Activated CD8-positive, alpha-beta T cell treated with anti-CD3 and anti-CD28 coated beads, Interleukin-2, amount 10 ng/mL, durations not matched to agents 7 days and 5 days (primary cell): Measurements from ENCODE around the gene ADK. TPM values are rescaled to one million over a fixed set of nuclear protein-coding genes. Genes with fewer than 3 reads are reported as not detected.

Experiments
- ATAC-seq: fragments of 150-1000 bp; cut with Tn5 transposase; one replicate; pipeline ENCODE4 v1.10.0; 2021; ENCODE audit warnings: moderate library complexity
- CTCF ChIA-PET: fragments of 350-600 bp; sonication (Branson Sonifier 250); formaldehyde crosslinking; loops from one replicate; lab custom pipeline; 2021; ENCODE audit warnings: antibody characterized with exemption; lab: Charles Lee
- POLR2A ChIA-PET: fragments of 350-600 bp; sonication (Branson Sonifier 250); formaldehyde crosslinking; loops from one replicate; lab custom pipeline; 2021; ENCODE audit warnings: antibody characterized with exemption; lab: Charles Lee
- DNase-seq: peaks from one replicate; pipeline ENCODE4 v3.0.0-alpha.2; 2020
- H3K27ac Mint-ChIP-seq: one replicate; pipeline ENCODE4 v1.8.0; 2021; ENCODE audit warnings: mild to moderate bottlenecking, mixed read lengths
- H3K27me3 Mint-ChIP-seq: one replicate; pipeline ENCODE4 v1.8.0; 2021; ENCODE audit warnings: low read depth, mixed read lengths
- H3K36me3 Mint-ChIP-seq: one replicate; pipeline ENCODE4 v1.8.0; 2021; ENCODE audit warnings: low read depth, mixed read lengths
- H3K4me1 Mint-ChIP-seq: one replicate; pipeline ENCODE4 v1.8.0; 2021; ENCODE audit warnings: low read depth, mixed read lengths
- H3K4me3 Mint-ChIP-seq: one replicate; pipeline ENCODE4 v1.8.0; 2021; ENCODE audit warnings: mild to moderate bottlenecking, mixed read lengths
- H3K9me3 Mint-ChIP-seq: one replicate; pipeline ENCODE4 v1.8.0; 2022; ENCODE audit warnings: mixed read lengths; ENCODE audit not compliant: insufficient read depth
- total RNA-seq, 2 experiments: library from RNA; stranded (reverse); gene quantifications; one replicate each; pipeline ENCODE4 v1.2.3, GENCODE V29; 2021

The ADK gene
- total RNA-seq, 2 experiments from 2014 or later: 40.2 to 42.1 TPM

DNA sequence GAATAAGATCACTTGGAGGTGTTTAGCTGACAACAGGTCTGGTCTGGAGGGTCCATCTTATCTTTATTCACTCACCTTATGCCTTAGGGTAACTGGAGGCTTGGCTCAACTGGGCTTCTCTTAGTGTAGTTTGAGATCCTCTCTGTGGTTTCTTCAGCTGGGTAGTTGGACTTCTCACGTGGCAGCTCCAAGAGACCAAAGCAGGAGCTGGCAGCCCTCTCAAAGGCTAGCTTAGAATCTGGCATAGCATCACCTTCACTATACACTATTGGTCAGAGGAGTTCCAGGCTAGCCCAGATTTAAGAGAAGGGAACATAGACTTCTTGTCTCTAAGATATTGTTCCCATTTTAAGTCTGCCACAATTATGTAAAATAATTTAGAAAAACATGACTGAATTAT, 16.4 kb downstream of the ADK start:
- Mint-ChIP-seq H3K9me3 (no peaks in the 10 kb centered on the region), H3K36me3 (peaks cover 3% of the 10 kb centered on the region), H3K27ac (no peak overlapping the region), H3K4me1 (peaks cover 35% of the 10 kb centered on the region), H3K27me3 (no peaks in the 10 kb centered on the region), H3K4me3 (no peak overlapping the region)
- ChIA-PET POLR2A (interaction anchor here (0.9 to 2.5 kb wide), 3 partner anchors 9 to 17 kb away, joined by 3 to 10 read pairs (median 5); partner anchors contain the start of genes ADK and AP3M1), CTCF (interaction anchor here (1.4 to 2.0 kb wide), 3 partner anchors 10 to 67 kb away, joined by 4 to 11 read pairs (median 4); no protein-coding TSS in a partner anchor)
- no peak for DNase-seq
- no peak for ATAC-seq

DNA sequence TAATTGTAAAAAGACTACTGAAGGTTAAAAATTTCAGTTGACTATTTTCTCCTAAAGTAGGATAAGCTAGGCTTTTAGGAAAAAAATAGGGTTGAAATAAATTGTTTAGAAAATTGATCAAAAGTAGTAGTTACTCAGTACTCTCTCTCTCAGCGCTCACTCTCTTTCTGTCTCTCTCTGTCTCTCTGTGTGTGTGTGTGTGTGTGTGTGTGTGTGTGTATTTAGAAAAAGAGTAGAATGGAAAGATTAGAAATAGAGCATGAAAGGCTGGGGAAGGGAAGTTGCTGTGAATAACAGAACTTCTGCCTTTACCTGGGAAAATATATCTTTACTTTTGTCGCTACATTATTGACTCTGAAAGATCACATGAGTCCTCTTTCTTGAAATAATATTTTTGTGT, 20.6 kb downstream of the ADK start:
- POLR2A ChIA-PET: interaction anchor here (0.6 to 0.9 kb wide), 2 partner anchors 21 to 162 kb away, joined by 3 read pairs; partner anchors contain the start of genes ADK and AP3M1
- Mint-ChIP-seq H3K9me3 (no peaks in the 10 kb centered on the region), H3K4me3 (no peak overlapping the region), H3K27me3 (no peaks in the 10 kb centered on the region), H3K36me3 (peaks cover 1% of the 10 kb centered on the region), H3K4me1 (peaks cover 27% of the 10 kb centered on the region), H3K27ac (no peak overlapping the region)
- ATAC-seq (no peak), DNase-seq (no peak)
- CTCF ChIA-PET: interaction anchor here (0.7 to 0.8 kb wide), 2 partner anchors 14 to 20 kb away, joined by 4 read pairs; partner anchors contain the start of gene ADK

DNA sequence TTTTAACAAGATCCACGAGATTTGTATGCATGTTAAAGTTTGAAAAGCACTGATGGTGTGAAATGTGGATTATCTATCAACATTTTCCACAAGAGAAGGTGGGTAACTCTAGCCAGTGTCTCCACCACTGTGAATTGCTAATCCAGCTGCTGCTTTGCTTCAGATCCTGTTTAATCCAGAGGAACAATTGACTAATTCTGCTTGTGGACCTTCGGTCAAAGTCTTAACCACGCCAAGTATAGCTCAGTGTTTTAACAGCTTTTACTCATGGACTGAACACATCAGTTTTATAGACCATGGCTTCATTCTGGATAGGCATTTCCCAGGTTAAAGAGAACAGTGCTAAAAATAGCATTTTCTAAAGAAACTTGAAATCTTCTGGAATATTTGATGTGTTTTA, 23.5 kb downstream of the ADK start:
- ChIA-PET POLR2A (interaction anchor here (0.6 kb wide), 1 partner anchor 208 kb away, joined by 3 read pairs; no protein-coding TSS in a partner anchor), CTCF (interaction anchor here (1.0 kb wide), 1 partner anchor 1056 kb away, joined by 3 read pairs; no protein-coding TSS in a partner anchor)
- no peaks in the 10 kb centered on the region for H3K27me3 Mint-ChIP-seq
- no peak overlapping the region for H3K4me3 Mint-ChIP-seq
- DNase-seq (no peak), ATAC-seq (no peak)
- H3K4me1 Mint-ChIP-seq: peaks cover 31% of the 10 kb centered on the region
- peaks cover 1% of the 10 kb centered on the region for H3K36me3 Mint-ChIP-seq
- H3K9me3 Mint-ChIP-seq: no peaks in the 10 kb centered on the region
- no peak overlapping the region for H3K27ac Mint-ChIP-seq

DNA sequence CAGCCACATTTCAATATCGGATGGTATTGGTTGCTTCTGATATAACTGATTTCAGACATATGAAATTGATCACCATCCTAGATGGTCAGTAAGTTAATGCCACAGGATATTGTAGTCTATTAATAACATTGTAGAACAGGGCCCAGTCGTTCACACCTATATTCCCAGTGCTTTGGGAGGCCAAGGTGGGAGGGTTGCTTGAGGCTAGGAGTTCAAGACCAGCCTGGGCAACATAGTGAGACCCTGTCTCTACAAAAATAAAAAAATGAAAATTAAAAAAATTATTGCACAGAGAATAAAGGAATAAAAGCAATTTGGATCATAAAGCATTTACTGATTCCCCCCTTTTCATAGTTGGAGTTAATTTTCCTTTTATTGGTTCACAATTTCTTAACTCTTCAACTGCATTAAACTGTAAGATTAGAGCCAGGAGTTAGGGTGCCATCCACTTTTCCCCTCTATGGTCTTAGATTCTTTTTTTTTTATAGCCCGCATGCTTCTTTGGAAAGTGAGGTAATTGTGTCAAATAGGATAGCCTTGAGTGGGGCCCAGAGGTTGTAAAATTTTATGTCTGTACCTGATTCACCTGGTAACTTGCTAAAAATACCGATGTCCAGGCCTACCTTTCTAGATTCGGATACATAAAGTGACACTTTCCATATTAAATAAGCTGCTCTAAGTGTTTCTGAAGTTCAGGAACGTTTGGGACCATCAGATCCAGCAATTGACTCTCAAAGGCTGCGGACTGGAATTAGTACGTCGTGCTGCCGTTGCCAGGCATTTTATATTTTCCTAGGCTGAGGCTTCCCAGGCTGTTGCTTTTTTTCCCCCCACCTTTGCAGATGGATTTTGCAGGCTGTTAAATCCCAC, 24.7 kb downstream of the ADK start:
- H3K9me3 Mint-ChIP-seq: no peaks in the 10 kb centered on the region
- ChIA-PET CTCF (interaction anchor here (0.7 to 1.0 kb wide), 2 partner anchors 29 to 1055 kb away, joined by 3 read pairs; no protein-coding TSS in a partner anchor), POLR2A (interaction anchor here (0.8 to 3.4 kb wide), 7 partner anchors 8 to 53 kb away, joined by 3 to 20 read pairs (median 4); partner anchors contain the start of genes ADK and AP3M1)
- H3K4me1 Mint-ChIP-seq: peaks cover 32% of the 10 kb centered on the region
- H3K36me3 Mint-ChIP-seq: peaks cover 1% of the 10 kb centered on the region
- H3K27me3 Mint-ChIP-seq: no peaks in the 10 kb centered on the region
- peak overlapping the region; percentile 91 for H3K4me3 Mint-ChIP-seq
- no peak for ATAC-seq
- DNase-seq: no peak
- peak overlapping the region; percentile 97 for H3K27ac Mint-ChIP-seq

DNA sequence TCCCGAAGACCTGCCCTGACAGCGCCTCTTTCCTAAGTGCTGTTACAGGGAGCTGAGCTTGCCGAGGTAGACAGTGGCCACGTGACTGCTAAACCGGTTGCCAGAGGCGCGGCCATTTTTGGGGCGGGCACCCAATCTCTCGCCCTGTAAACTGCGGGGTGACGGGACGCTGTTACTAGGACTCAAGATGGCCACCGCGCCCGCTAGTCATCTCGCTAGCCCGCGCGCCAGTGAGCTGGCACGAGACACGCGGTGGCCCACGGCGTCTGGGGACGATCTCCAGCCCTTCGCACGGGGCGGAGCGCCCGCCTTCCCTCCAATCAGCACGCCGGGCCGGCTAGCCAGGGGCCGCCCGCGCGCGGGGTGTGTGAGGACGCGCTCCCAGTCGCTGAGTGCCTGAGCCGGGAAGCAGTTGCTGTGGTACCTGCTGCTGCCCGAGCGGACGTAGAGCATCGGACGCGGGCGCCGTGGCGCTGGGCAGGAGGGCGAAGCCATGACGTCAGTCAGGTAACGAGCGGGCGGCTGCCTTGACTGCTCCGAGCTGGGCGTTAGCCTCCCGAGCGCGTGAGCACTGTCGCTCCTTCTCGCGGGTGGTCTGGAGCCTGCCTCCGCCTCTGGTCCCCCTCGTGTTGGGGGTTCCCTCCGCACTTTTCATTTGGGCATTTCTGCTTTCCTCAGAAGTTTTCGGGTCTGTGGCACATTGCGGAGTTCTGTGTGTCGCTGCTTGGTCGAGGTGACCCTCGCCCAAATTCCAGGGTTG, 25.5 kb downstream of the ADK start:
- CTCF ChIA-PET: interaction anchor here (0.7 kb wide), 1 partner anchor 30 kb away, joined by 3 read pairs; no protein-coding TSS in a partner anchor
- Mint-ChIP-seq H3K9me3 (no peaks in the 10 kb centered on the region), H3K36me3 (no peaks in the 10 kb centered on the region), H3K27ac (peak overlapping the region; percentile 97), H3K27me3 (no peaks in the 10 kb centered on the region), H3K4me1 (peaks cover 33% of the 10 kb centered on the region), H3K4me3 (peak overlapping the region; percentile 91)
- peak; percentile 96 for ATAC-seq
- DNase-seq: peak; percentile 98
- POLR2A ChIA-PET: interaction anchor here (0.5 to 3.4 kb wide), 8 partner anchors 9 to 475 kb away, joined by 3 to 20 read pairs (median 4); partner anchors contain the start of genes ADK and AP3M1

DNA sequence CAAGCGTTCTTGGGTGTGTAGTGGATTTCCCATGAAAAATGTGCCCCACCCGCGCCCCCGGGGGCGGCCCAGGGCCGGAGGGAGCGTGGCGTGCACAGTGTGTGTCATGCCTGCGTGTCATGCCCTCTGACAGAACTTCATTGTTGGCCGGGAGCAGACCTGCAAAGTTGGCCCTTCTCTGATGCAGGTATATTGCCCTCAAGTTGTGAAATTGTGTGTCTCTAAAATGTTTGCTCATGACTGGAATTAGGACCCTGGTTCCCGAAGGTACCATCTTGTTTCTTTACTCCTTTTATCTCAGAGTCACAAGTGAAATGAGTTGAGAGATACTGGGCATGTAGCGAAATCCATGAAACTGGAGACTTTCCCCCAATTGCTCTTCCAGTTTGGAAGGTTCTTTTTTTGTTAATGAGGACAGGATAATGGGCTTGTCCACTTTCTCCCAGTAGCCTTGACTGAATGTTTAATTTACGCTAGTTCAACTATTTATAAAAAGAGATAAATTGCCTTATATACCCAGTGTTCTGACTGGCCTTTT, 26.2 kb downstream of the ADK start:
- Mint-ChIP-seq H3K27me3 (no peaks in the 10 kb centered on the region), H3K4me1 (peaks cover 39% of the 10 kb centered on the region), H3K27ac (peak overlapping the region; percentile 97), H3K9me3 (no peaks in the 10 kb centered on the region), H3K4me3 (peak overlapping the region; percentile 91), H3K36me3 (no peaks in the 10 kb centered on the region)
- DNase-seq: peak; percentile 53
- POLR2A ChIA-PET: interaction anchor here (0.6 to 3.4 kb wide), 4 partner anchors 10 to 27 kb away, joined by 3 to 20 read pairs (median 10); partner anchors contain the start of genes ADK and AP3M1
- ATAC-seq: no peak
- CTCF ChIA-PET: interaction anchor here (0.8 to 2.1 kb wide), 6 partner anchors 12 to 237 kb away, joined by 3 to 11 read pairs (median 4); no protein-coding TSS in a partner anchor

DNA sequence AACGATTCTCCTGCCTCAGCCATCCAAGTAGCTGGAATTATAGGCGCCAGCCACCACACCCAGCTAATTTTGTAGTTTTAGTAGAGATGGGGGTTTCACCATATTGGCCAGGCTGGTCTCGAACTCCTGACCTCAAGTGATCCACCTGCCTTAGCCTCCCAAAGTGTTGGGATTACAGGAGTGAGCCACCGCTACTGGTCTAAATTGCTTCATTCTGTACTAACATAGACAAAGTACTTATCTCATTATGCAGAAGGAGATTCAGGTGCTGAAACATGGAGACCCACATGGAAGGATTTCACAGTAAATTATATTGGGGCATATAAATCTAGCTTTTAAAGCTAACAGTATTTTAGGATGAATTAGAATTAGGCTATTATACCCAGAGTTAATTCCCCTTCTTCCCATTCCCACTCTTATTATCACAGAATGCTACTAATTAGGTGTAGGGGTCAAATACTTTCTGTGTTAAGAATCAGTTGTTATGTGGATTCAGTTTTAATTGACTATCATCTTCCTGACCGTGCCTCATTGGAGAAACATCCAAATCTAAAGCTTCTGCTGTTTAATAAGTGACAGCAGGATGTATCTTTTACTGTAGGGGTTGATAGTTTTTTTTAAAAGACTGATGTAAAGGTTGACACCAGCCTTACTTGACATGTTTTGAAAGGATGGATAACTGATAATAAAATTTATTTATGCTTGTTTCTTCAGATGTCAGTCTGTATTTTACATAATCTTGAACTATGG, 27.2 kb downstream of the ADK start:
- Mint-ChIP-seq H3K27me3 (no peaks in the 10 kb centered on the region), H3K36me3 (no peaks in the 10 kb centered on the region), H3K4me1 (peaks cover 39% of the 10 kb centered on the region), H3K27ac (no peak overlapping the region), H3K4me3 (peak overlapping the region; percentile 28), H3K9me3 (no peaks in the 10 kb centered on the region)
- DNase-seq (no peak), ATAC-seq (no peak)
- ChIA-PET CTCF (interaction anchor here (0.8 to 2.1 kb wide), 7 partner anchors 11 to 238 kb away, joined by 3 to 11 read pairs (median 3); partner anchors contain the start of genes ADK and AP3M1), POLR2A (interaction anchor here (0.8 to 3.4 kb wide), 3 partner anchors 12 to 28 kb away, joined by 3 to 20 read pairs (median 16); partner anchors contain the start of genes ADK and AP3M1)

DNA sequence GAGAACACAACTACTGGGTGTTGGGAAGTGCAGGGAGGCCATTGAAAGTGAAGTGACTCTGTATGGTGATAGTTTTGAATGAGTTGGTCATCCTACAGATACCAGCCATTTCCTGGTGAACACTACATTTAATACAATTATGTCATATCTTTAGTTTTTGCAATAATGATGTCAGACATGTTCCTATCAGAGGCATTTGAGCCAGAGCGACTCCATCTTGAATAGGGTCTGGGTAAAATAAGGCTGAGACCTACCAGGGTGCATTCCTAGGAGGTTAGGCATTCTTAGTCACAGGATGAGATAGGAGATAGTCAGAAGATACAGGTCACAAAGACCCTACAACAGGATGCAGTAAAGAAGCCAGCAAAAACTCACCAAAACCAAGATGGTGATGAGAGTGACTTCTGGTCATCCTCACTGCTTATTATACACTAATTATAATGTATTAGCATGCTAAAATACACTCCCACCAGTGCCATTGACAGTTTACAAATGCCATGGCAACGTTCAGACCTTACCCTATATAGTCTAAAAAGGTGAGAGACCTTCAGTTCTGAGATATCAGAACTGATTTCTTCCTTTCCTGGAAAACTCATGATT, 28.2 kb downstream of the ADK start:
- ChIA-PET POLR2A (no interaction called here), CTCF (interaction anchor here (0.6 to 2.1 kb wide), 2 partner anchors 10 kb away, joined by 4 to 11 read pairs; no protein-coding TSS in a partner anchor)
- Mint-ChIP-seq H3K27me3 (no peaks in the 10 kb centered on the region), H3K9me3 (no peaks in the 10 kb centered on the region), H3K4me3 (no peak overlapping the region), H3K4me1 (peaks cover 39% of the 10 kb centered on the region), H3K27ac (peak overlapping the region; percentile 58), H3K36me3 (no peaks in the 10 kb centered on the region)
- ATAC-seq (no peak), DNase-seq (no peak)

DNA sequence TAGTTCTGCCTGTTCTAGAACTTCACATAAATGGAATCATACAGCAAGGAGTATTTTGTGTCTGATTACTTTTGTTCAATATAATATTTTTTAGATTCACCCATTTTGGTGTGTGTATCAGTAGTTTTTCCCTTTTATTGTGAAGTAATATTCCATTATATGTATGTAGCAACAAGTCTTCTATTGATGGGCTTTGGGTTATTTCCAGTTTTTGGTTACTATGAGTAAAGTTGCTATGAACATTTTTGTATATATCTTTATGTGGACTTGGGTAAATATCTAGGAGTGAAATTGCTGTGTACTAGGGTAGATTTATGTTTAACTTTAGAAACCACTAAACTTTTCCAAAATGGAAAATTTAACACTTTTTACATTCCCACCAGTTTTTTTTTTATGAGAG, 35.7 kb downstream of the ADK start:
- ATAC-seq (no peak), DNase-seq (no peak)
- Mint-ChIP-seq H3K27me3 (no peaks in the 10 kb centered on the region), H3K9me3 (no peaks in the 10 kb centered on the region), H3K4me1 (peaks cover 33% of the 10 kb centered on the region), H3K27ac (no peak overlapping the region), H3K36me3 (peaks cover 4% of the 10 kb centered on the region), H3K4me3 (no peak overlapping the region)
- POLR2A ChIA-PET: interaction anchor here (1.2 kb wide), 1 partner anchor 9 kb away, joined by 3 read pairs; no protein-coding TSS in a partner anchor
- CTCF ChIA-PET: interaction anchor here (1.1 kb wide), 1 partner anchor 27 kb away, joined by 10 read pairs; no protein-coding TSS in a partner anchor

DNA sequence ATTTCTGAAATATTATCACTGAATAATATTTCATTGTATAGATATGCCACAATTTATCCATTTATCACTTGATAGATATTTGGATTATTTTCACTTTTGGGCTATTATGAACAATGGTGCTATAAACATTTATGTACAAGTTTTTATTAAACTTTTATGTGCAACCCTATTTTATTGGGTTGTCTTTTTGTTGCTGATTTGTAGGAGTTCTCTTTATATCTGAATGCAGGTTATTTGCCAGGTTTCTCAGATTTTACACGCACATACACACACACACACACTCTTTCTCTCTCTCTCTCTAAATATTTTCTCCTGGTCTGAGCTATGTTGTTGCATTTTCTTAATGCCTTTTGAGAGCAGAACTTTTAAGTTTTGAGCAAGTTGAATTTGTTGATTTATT, 36.2 kb downstream of the ADK start:
- Mint-ChIP-seq H3K4me3 (no peak overlapping the region), H3K9me3 (no peaks in the 10 kb centered on the region), H3K27me3 (no peaks in the 10 kb centered on the region), H3K36me3 (peaks cover 4% of the 10 kb centered on the region), H3K27ac (no peak overlapping the region), H3K4me1 (peaks cover 29% of the 10 kb centered on the region)
- ATAC-seq: no peak
- DNase-seq: no peak
- CTCF ChIA-PET: interaction anchor here (1.1 kb wide), 1 partner anchor 27 kb away, joined by 10 read pairs; no protein-coding TSS in a partner anchor
- POLR2A ChIA-PET: interaction anchor here (1.2 kb wide), 1 partner anchor 10 kb away, joined by 3 read pairs; no protein-coding TSS in a partner anchor
